Smooth muscle cell of the brain vasculature (primary cell): ENCODE data around the gene COMT.
"Not testable (repeated sequence)": the region's sequence is repeated elsewhere in the genome, so short reads cannot be mapped to it uniquely, and the experiment has no call there.

Experiments
- DNase-seq: peaks from one replicate; pipeline ENCODE4 v3.0.0-alpha.2; 2012; ENCODE audit warnings: low read depth, low spot score

Gene COMT

GRCh38 chr22:19907902-19908301 lies 33.7 kb upstream of the COMT start:
- DNase-seq, result not testable (repeated sequence)

- DNase-seq, result peak; percentile 54
These were observed 32.0 kb upstream of the COMT start for GRCh38 chr22:19909350-19910179.

- DNase-seq, result no peak
These were observed 31.3 kb upstream of the COMT start for GRCh38 chr22:19910180-19910744.

- DNase-seq, result no peak
These were observed 29.9 kb upstream of the COMT start for GRCh38 chr22:19911540-19912270.

- no peak for DNase-seq
These were observed 29.1 kb upstream of the COMT start for GRCh38 chr22:19912271-19912999.

GRCh38 chr22:19913337-19913936 lies 28.1 kb upstream of the COMT start:
- DNase-seq, result no peak

GRCh38 chr22:19914201-19914943 lies 27.2 kb upstream of the COMT start:
- DNase-seq, result no peak

GRCh38 chr22:19915287-19915954 lies 26.2 kb upstream of the COMT start:
- DNase-seq, result no peak

GRCh38 chr22:19916006-19916405 lies 25.6 kb upstream of the COMT start:
- DNase-seq, result no peak

GRCh38 chr22:19916941-19917340 lies 24.6 kb upstream of the COMT start:
- no peak for DNase-seq

- no peak for DNase-seq
These were observed 24.0 kb upstream of the COMT start for GRCh38 chr22:19917389-19918138.

GRCh38 chr22:19918332-19919106 lies 23.1 kb upstream of the COMT start:
- no peak for DNase-seq

- DNase-seq, result no peak
These were observed 21.7 kb upstream of the COMT start for GRCh38 chr22:19919701-19920363.

- no peak for DNase-seq
These were observed 20.0 kb upstream of the COMT start for GRCh38 chr22:19921544-19922081.

GRCh38 chr22:19923914-19924513 lies 17.6 kb upstream of the COMT start:
- DNase-seq, result no peak

- not testable (repeated sequence) for DNase-seq
These were observed 15.5 kb upstream of the COMT start for GRCh38 chr22:19926028-19926427.

GRCh38 chr22:19927696-19928095 lies 13.9 kb upstream of the COMT start:
- DNase-seq, result no peak

GRCh38 chr22:19928207-19928606 lies 13.4 kb upstream of the COMT start:
- no peak for DNase-seq
